K562 (cell line): Measurements from ENCODE around the gene SPARC. TPM values are rescaled to one million over a fixed set of nuclear protein-coding genes. Genes with fewer than 3 reads are reported as not detected.
A peak's percentile ranks its signal among the peaks of the same experiment; 100 is the strongest.

Experiments used
- ATAC-seq: fragments of 200-7000 bp; cut with Tn5 transposase; 3 replicates; pipeline ENCODE4 v1.9.1; 2020; ENCODE audit warnings: moderate library complexity
- BruUV-seq: library from RNA; stranded (reverse); fragments of 400-500 nt; replicated peaks from 2 replicates; lab custom pipeline; 2021; lab: Mats Ljungman, UMichigan
- CTCF ChIA-PET: fragments of 300-600 bp; formaldehyde crosslinking; extraction: SDS; loops from one replicate; lab custom pipeline; 2021; ENCODE audit warnings: low intra/inter-chr PET ratio; lab: Yijun Ruan, JAX
- POLR2A ChIA-PET: fragments of 300-600, 350-650 bp; sonication (Branson Sonifier 250); formaldehyde crosslinking; extraction: SDS; loops from one replicate; lab custom pipeline; 2021; ENCODE audit warnings: antibody characterized with exemption, inconsistent platforms; lab: Yijun Ruan, JAX
- DNase-seq, 4 experiments: peaks; one replicate each; pipeline versions ENCODE4 v3.0.0 to v3.0.0-alpha.2; 2011 to 2018; ENCODE audit warnings: low spot score in 3 of 4, mixed read lengths in 3 of 4; ENCODE audit errors: extremely low read depth in 1 of 4
- FAIRE-seq: peaks from 2 replicates; lab custom pipeline; 2011; peaks lifted over from hg19 to GRCh38; lab: Jason Lieb, UNC
- H2AFZ ChIP-seq: 2 replicates; pipeline ENCODE4 v1.6.0; 2011; ENCODE audit warnings: low read depth, low read length, control low read depth, inconsistent platforms
- H3K27ac ChIP-seq: fragments of 200-600 bp; 3 replicates; pipeline ENCODE4 v1.8.0; 2011; ENCODE audit warnings: low read depth, mild to moderate bottlenecking, control low read depth, inconsistent platforms, low read length, moderate library complexity, mixed read lengths; ENCODE audit errors: extremely low read depth
- H3K27me3 ChIP-seq, 2 experiments: fragments of 300-600 bp in 1 of 2; 2 replicates in 1 of 2; 3 replicates in 1 of 2; pipeline versions ENCODE4 v1.6.0 to v1.8.0; 2011; ENCODE audit warnings: inconsistent platforms in 2 of 2, low read length in 2 of 2, mild to moderate bottlenecking in 1 of 2, mixed read lengths in 1 of 2, moderate library complexity in 1 of 2; ENCODE audit not compliant: control insufficient read depth in 2 of 2, insufficient read depth in 2 of 2
- H3K36me3 ChIP-seq: fragments of 300-600 bp; 3 replicates; pipeline ENCODE4 v1.8.0; 2011; ENCODE audit warnings: mild to moderate bottlenecking, low read length, inconsistent platforms; ENCODE audit not compliant: control insufficient read depth, insufficient read depth
- H3K4me1 ChIP-seq, 2 experiments: fragments of 200-600 bp in 1 of 2; replicated peaks in 1 of 2; 2 replicates in 1 of 2; 3 replicates in 1 of 2; pipeline versions ENCODE4 v1.5.1 to v1.8.0; 2011; ENCODE audit warnings: inconsistent platforms in 2 of 2, low read length in 2 of 2, mild to moderate bottlenecking in 1 of 2, mixed read lengths in 1 of 2, moderate library complexity in 1 of 2; ENCODE audit not compliant: control insufficient read depth in 2 of 2, insufficient read depth in 2 of 2
- H3K4me2 ChIP-seq: 2 replicates; pipeline ENCODE4 v1.6.1; 2011; ENCODE audit warnings: low read length, control low read depth, inconsistent platforms, mixed read lengths; ENCODE audit not compliant: insufficient read depth
- H3K4me3 ChIP-seq: fragments of 200-600 bp; sonication (generic), shearing (Covaris generic); 2 replicates; pipeline ENCODE4 v1.5.1; 2016; ENCODE audit warnings: control low read depth, inconsistent platforms
- H3K79me2 ChIP-seq: fragments of 200-600 bp; 3 replicates; pipeline ENCODE4 v1.8.0; 2011; ENCODE audit warnings: low read length, inconsistent platforms; ENCODE audit not compliant: control insufficient read depth, insufficient read depth
- H3K9ac ChIP-seq, 2 experiments: 2 replicates each; pipeline versions ENCODE4 v1.6.0 to v1.6.1; 2011; ENCODE audit warnings: low read depth in 2 of 2, low read length in 2 of 2, control low read depth in 1 of 2, inconsistent platforms in 1 of 2, mild to moderate bottlenecking in 1 of 2, mixed read lengths in 1 of 2; ENCODE audit not compliant: insufficient read depth in 1 of 2
- H3K9me1 ChIP-seq: one replicate; pipeline ENCODE4 v1.6.0; 2011; ENCODE audit warnings: inconsistent platforms, mild to moderate bottlenecking, low read length, moderate library complexity; ENCODE audit not compliant: control insufficient read depth, insufficient read depth
- H3K9me3 ChIP-seq: replicated peaks from 2 replicates; pipeline ENCODE4 v1.5.1; 2011; ENCODE audit warnings: low read depth, low read length, inconsistent platforms; ENCODE audit not compliant: control insufficient read depth, insufficient read depth
- H4K20me1 ChIP-seq: replicated peaks from 2 replicates; pipeline ENCODE4 v1.6.1; 2011; ENCODE audit warnings: low read length, inconsistent platforms, mixed read lengths; ENCODE audit not compliant: control insufficient read depth, insufficient read depth
- TAF7 ChIP-seq: fragments of 450-650 bp; IDR thresholded peaks from 2 replicates; pipeline ENCODE4 v1.6.1; 2016; ENCODE audit warnings: missing genetic modification characterization, missing compliant biosample characterization
- WGBS: fragments of 100-300 bp; shearing (Covaris generic); methylation state at CpG from one replicate; pipeline ENCODE4 v1.1.6; 2016; ENCODE audit warnings: low coverage, mixed read lengths; ENCODE audit not compliant: insufficient coverage; ENCODE audit errors: missing lambda C conversion rate; 5-methylcytosine and 5-hydroxymethylcytosine counted together
- in situ Hi-C: fragments of 300-500 bp; cut with MboI; formaldehyde crosslinking; loops from 4 replicates; pipeline ENCODE4 v1.15.0; 2018; ENCODE audit warnings: inconsistent platforms, mixed read lengths
- intact Hi-C: fragments of 100-400 bp; cut with micrococcal nuclease; formaldehyde crosslinking; loops from 2 replicates; pipeline ENCODE4 v1.14.2; 2022
- polyA plus RNA-seq, 8 experiments: library from polyadenylated mRNA; depleted of rRNA in 4 of 8; stranded (reverse) in 5 of 8; unstranded in 3 of 8; fragments of >200 nt; fragmentation: Nextera tagmentation in 2 of 8; fragmentation: Illumina TruSeq in 1 of 8; extraction: Ambion mirVana in 2 of 8; extraction: Trizol in 1 of 8; gene quantifications; 2 replicates each; pipeline versions ENCODE4 v1.2.1 to v1.2.3, GENCODE V29; 2011 to 2014; ENCODE audit warnings: inconsistent platforms in 1 of 8, missing spikeins in 1 of 8
- total RNA-seq, 7 experiments: library from RNA; depleted of rRNA in 6 of 7; stranded (reverse); fragments of >200 nt in 6 of 7; fragmentation: Illumina TruSeq in 2 of 7; extraction: Trizol in 2 of 7; gene quantifications; 2 replicates each; pipeline versions ENCODE4 v1.2.1 to v1.2.3, GENCODE V29; 2011 to 2021; ENCODE audit warnings: low replicate concordance in 1 of 7
- TF ChIP-seq, protein P1 (sequence below): fragments of 450-650 bp; formaldehyde crosslinking; IDR thresholded peaks from 2 replicates; pipeline ENCODE4 v1.4.0; 2020; ENCODE audit warnings: mild to moderate bottlenecking, mixed read lengths

SPARC gene
- total and polyA plus RNA-seq, 9 of the 15 experiments (the other 6 are each of a cell fraction or from before 2014, with no cell fraction given), result 6.1 to 35.6 (median 12.2) TPM

GRCh38 chr5:151660616-151661495, 25.9 kb downstream of the SPARC start:
- no peak for TF ChIP-seq TAF7
- TF ChIP-seq, protein P1, sequence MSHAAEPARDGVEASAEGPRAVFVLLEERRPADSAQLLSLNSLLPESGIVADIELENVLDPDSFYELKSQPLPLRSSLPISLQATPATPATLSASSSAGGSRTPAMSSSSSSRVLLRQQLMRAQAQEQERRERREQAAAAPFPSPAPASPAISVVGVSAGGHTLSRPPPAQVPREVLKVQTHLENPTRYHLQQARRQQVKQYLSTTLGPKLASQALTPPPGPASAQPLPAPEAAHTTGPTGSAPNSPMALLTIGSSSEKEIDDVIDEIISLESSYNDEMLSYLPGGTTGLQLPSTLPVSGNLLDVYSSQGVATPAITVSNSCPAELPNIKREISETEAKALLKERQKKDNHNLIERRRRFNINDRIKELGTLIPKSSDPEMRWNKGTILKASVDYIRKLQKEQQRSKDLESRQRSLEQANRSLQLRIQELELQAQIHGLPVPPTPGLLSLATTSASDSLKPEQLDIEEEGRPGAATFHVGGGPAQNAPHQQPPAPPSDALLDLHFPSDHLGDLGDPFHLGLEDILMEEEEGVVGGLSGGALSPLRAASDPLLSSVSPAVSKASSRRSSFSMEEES, result peak; percentile 41
- TF ChIP-seq, all 486 proteins: peak for 1
- no peak for DNase-seq
- Histone ChIP-seq H4K20me1 (no peaks in the 10 kb centered on the region; the same call in 1 of the 2 replicates), H3K27ac (no peak overlapping the region), H3K36me3 (no peaks in the 10 kb centered on the region), H3K4me1 (no peaks in the 10 kb centered on the region; a peak in 2 of 5 replicates), H3K79me2 (no peaks in the 10 kb centered on the region), H2AFZ (no peak overlapping the region), H3K4me2 (no peak overlapping the region), H3K9me3 (no peaks in the 10 kb centered on the region), H3K9ac (no peak overlapping the region), H3K4me3 (no peak overlapping the region), H3K27me3 (peaks cover 0 to 14% of the 10 kb centered on the region in 2 experiments; a peak in 3 of 5 replicates), H3K9me1 (no peaks in the 10 kb centered on the region)
- POLR2A ChIA-PET, result interaction anchor here (0.7 to 1.5 kb wide), 2 partner anchors 9 to 110 kb away, joined by 3 to 4 read pairs; no protein-coding TSS in a partner anchor
- ATAC-seq, result no peak
- BruUV-seq, result no TSS peak
- intact Hi-C loops (no loop called here), in situ Hi-C loops (loop anchor here (5.0 kb wide), 1 partner anchor 81 kb away; no protein-coding TSS in a partner anchor)
- CTCF ChIA-PET, result interaction anchor here (3.2 to 4.6 kb wide), 2 partner anchors 80 to 110 kb away, joined by 16 to 53 read pairs; partner anchors contain the start of gene G3BP1
- no peak for FAIRE-seq
- 4% methylated on average over 12 of the region's 12 CpGs for WGBS
